GM23338 (cell line): ENCODE results near the gene FYN. TPM values are rescaled to one million over a fixed set of nuclear protein-coding genes. Genes with fewer than 3 reads are reported as not detected.

Experiments
- ATAC-seq: fragments of 200-7000 bp; cut with Tn5 transposase; 3 replicates; pipeline ENCODE4 v1.9.1; 2020
- DNase-seq: peaks from one replicate; pipeline ENCODE4 v3.0.0-alpha.2; 2015; ENCODE audit warnings: low spot score
- H2AFZ ChIP-seq: fragments of 200-600 bp; sonication (generic); 2 replicates; pipeline ENCODE4 v1.8.0; 2016; ENCODE audit warnings: antibody characterized with exemption, mild to moderate bottlenecking, moderate library complexity
- H3F3A ChIP-seq: fragments of 200-600 bp; sonication (generic); replicated peaks from 2 replicates; pipeline ENCODE4 v1.8.0; 2017; ENCODE audit warnings: antibody characterized with exemption, mixed run types, low read depth
- H3K27ac ChIP-seq: fragments of 200-600 bp; sonication (generic); 2 replicates; pipeline ENCODE4 v1.6.1; 2016; ENCODE audit warnings: low read depth
- H3K27me3 ChIP-seq: fragments of 200-600 bp; sonication (generic); 2 replicates; pipeline ENCODE4 v1.8.0; 2016; ENCODE audit warnings: mild to moderate bottlenecking, mixed run types, moderate library complexity; ENCODE audit not compliant: insufficient read depth
- H3K36me3 ChIP-seq: fragments of 200-600 bp; sonication (generic); 2 replicates; pipeline ENCODE4 v1.8.0; 2016; ENCODE audit warnings: mild to moderate bottlenecking; ENCODE audit not compliant: insufficient read depth
- H3K4me1 ChIP-seq: fragments of 200-600 bp; sonication (generic); 2 replicates; pipeline ENCODE4 v1.8.0; 2016; ENCODE audit warnings: mild to moderate bottlenecking, moderate library complexity; ENCODE audit not compliant: insufficient read depth
- H3K4me2 ChIP-seq: fragments of 200-600 bp; sonication (generic); 2 replicates; pipeline ENCODE4 v1.7.1; 2017; ENCODE audit warnings: mixed run types
- H3K4me3 ChIP-seq: fragments of 200-600 bp; sonication (generic); 2 replicates; pipeline ENCODE4 v1.6.1; 2016; ENCODE audit warnings: mixed run types
- H3K79me2 ChIP-seq: fragments of 200-600 bp; sonication (generic); replicated peaks from 2 replicates; pipeline ENCODE4 v1.8.0; 2017; ENCODE audit warnings: mild to moderate bottlenecking; ENCODE audit not compliant: insufficient read depth
- H3K9me2 ChIP-seq: fragments of 200-600 bp; sonication (generic); 2 replicates; pipeline ENCODE4 v1.8.0; 2017; ENCODE audit not compliant: insufficient read depth
- H4K20me1 ChIP-seq: fragments of 200-600 bp; sonication (generic); replicated peaks from 2 replicates; pipeline ENCODE4 v1.8.0; 2017; ENCODE audit warnings: mild to moderate bottlenecking; ENCODE audit not compliant: insufficient read depth
- H3K27ac Mint-ChIP-seq: 2 replicates; pipeline ENCODE4 v1.8.0; 2020; ENCODE audit warnings: inconsistent platforms, mild to moderate bottlenecking, moderate library complexity, mixed read lengths
- H3K27me3 Mint-ChIP-seq: 3 replicates; pipeline ENCODE4 v1.8.0; 2022; ENCODE audit warnings: low read depth, mild to moderate bottlenecking, moderate library complexity, mixed read lengths, inconsistent platforms; ENCODE audit not compliant: insufficient read depth, poor library complexity
- H3K36me3 Mint-ChIP-seq: 3 replicates; pipeline ENCODE4 v1.8.0; 2021; ENCODE audit warnings: low read depth, mild to moderate bottlenecking, inconsistent platforms, moderate library complexity, mixed read lengths
- H3K4me1 Mint-ChIP-seq: 3 replicates; pipeline ENCODE4 v1.8.0; 2020; ENCODE audit warnings: mild to moderate bottlenecking, inconsistent platforms, mixed read lengths
- H3K4me3 Mint-ChIP-seq: 3 replicates; pipeline ENCODE4 v1.8.0; 2021; ENCODE audit warnings: moderate library complexity, mild to moderate bottlenecking, inconsistent platforms, mixed read lengths
- H3K9me3 Mint-ChIP-seq: 3 replicates; pipeline ENCODE4 v1.8.0; 2020; ENCODE audit warnings: moderate library complexity, mild to moderate bottlenecking, inconsistent platforms, mixed read lengths
- EZH2 ChIP-seq: fragments of 200-600 bp; sonication (generic); IDR thresholded peaks from one replicate; pipeline ENCODE4 v1.8.0; 2017; ENCODE audit warnings: antibody characterized with exemption, mild to moderate bottlenecking, low read depth; ENCODE audit not compliant: unreplicated experiment
- EZH2phosphoT487 ChIP-seq: fragments of 200-600 bp; sonication (generic); IDR thresholded peaks from one replicate; pipeline ENCODE4 v1.8.1; 2018; ENCODE audit warnings: antibody characterized with exemption; ENCODE audit not compliant: unreplicated experiment
- POLR2AphosphoS5 ChIP-seq: IDR thresholded peaks from 2 replicates; pipeline ENCODE4 v1.6.1; 2016; ENCODE audit warnings: antibody characterized with exemption, low read depth
- STAT1 ChIP-seq: IDR thresholded peaks from one replicate; pipeline ENCODE4 v1.6.1; 2016; ENCODE audit warnings: antibody characterized with exemption; ENCODE audit not compliant: unreplicated experiment
- ZNF114 ChIP-seq: fragments of 250-450 bp; sonication (Bioruptor Pico); IDR thresholded peaks from 2 replicates; pipeline ENCODE4 v1.5.0; 2020; ENCODE audit warnings: mild to moderate bottlenecking, moderate library complexity
- polyA plus RNA-seq: library from polyadenylated mRNA; unstranded; fragments of >200 nt; fragmentation: Nextera tagmentation; extraction: Ambion mirVana; gene quantifications from 2 replicates; pipeline ENCODE4 v1.2.1, GENCODE V29; 2016
- total RNA-seq: library from RNA; depleted of rRNA; stranded (reverse); fragments of >200 nt; shearing (Covaris generic); gene quantifications from 2 replicates; pipeline ENCODE4 v1.2.3, GENCODE V29; 2014
- TF ChIP-seq, protein P1 (sequence below): IDR thresholded peaks from 2 replicates; pipeline ENCODE4 v1.6.1; 2016; ENCODE audit warnings: antibody characterized with exemption
- TF ChIP-seq, protein P2 (sequence below), 2 experiments: fragments of 200-600 bp in 1 of 2; sonication (generic) in 1 of 2; conservative IDR thresholded peaks; 2 replicates each; pipeline versions ENCODE4 v1.5.1 to v1.6.1; 2016 to 2017; ENCODE audit warnings: antibody characterized with exemption in 2 of 2, low read depth in 2 of 2, mild to moderate bottlenecking in 2 of 2, moderate library complexity in 1 of 2
- TF ChIP-seq, protein P3 (sequence below): fragments of 250-450 bp; sonication (Bioruptor Pico); IDR thresholded peaks from 2 replicates; pipeline ENCODE4 v1.5.0; 2020; ENCODE audit warnings: mild to moderate bottlenecking, moderate library complexity

FYN gene
- total and polyA plus RNA-seq, 2 experiments from 2014 or later, result 46.8 to 143 TPM

DNA sequence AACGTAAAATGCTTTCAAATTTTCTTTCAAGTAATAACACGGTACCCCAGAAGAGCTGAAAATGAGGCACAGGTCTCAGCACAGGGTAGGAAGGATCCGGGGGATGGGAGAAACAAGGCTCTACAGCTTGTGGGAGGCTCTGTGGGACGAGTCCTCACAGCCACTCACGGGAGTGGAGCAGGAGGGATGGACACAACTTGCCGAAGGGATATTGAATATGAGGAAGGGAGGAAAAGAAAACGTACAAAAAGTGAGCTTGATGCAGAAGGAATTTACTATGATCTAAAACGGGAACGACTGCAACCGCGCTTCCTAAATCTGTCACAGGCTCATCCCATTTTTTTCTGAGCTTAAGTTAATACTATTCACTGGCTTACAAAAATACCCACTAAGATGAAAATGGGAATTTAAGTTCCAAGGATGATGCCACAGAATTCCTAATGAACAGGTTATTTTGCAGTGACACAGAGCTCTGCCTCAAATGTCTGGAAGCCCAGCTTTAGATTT lies 72.9 kb downstream of the FYN start (continued):
- TF ChIP-seq, protein P1, sequence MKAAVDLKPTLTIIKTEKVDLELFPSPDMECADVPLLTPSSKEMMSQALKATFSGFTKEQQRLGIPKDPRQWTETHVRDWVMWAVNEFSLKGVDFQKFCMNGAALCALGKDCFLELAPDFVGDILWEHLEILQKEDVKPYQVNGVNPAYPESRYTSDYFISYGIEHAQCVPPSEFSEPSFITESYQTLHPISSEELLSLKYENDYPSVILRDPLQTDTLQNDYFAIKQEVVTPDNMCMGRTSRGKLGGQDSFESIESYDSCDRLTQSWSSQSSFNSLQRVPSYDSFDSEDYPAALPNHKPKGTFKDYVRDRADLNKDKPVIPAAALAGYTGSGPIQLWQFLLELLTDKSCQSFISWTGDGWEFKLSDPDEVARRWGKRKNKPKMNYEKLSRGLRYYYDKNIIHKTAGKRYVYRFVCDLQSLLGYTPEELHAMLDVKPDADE, result no peak

DNA sequence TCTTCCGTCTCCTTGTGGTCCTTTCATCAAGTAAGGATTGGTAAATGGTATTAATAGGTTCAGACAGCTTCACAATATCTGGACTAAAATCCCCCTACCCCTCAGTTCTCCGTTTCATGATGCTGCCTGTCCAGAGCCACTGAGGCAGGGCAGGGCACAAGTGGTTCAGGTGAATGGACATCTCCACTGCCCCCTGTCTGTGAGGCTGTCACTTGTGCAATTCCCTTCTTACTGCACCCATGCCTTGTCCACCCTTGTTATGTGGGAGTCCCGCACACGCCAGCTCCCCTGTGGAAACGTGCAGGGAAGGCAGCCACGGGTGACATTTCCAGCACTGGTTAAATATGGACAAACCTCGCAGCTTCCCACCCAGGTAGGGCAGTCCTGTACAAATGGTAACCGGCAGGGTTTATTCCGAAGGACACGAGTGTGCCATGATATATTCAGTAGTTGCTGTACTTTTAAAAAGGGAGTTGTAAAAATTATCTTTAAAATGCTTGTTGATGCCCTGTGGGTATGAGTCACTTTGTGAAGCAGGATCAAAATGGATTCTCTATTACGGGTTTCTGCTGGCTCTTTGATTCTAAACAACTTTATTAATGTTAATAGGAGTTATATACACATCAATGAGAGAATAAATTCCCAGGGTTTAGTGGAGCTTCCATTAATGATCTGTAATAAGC lies 73.5 kb downstream of the FYN start:
- no peaks in the 10 kb centered on the region for H3K9me2 ChIP-seq
- H3K4me1 Mint-ChIP-seq, result peaks cover 37% of the 10 kb centered on the region
- H3K9me3 Mint-ChIP-seq, result no peaks in the 10 kb centered on the region; the same call in 2 of the 3 replicates
- no peaks in the 10 kb centered on the region for H3K36me3 ChIP-seq
- H4K20me1 ChIP-seq, result peaks cover 10% of the 10 kb centered on the region; the same call in 1 of the 2 replicates
- no peak for DNase-seq
- no peaks in the 10 kb centered on the region for H3K27me3 ChIP-seq
- no peaks in the 10 kb centered on the region for H3F3A ChIP-seq
- no peaks in the 10 kb centered on the region for H3K36me3 Mint-ChIP-seq
- no peak overlapping the region for H3K4me3 ChIP-seq
- H3K27me3 Mint-ChIP-seq, result peaks cover 7% of the 10 kb centered on the region
- H3K4me1 ChIP-seq, result peaks cover 23% of the 10 kb centered on the region; the same call in 1 of the 2 replicates
- H3K79me2 ChIP-seq, result peaks cover 39% of the 10 kb centered on the region
- H3K4me2 ChIP-seq, result 0 out of 2 replicates have a peak overlapping the region, but pooled peaks have one; percentile 35
- H3K27ac Mint-ChIP-seq, result no peak overlapping the region; the same call in 1 of the 2 replicates
- TF ChIP-seq EZH2phosphoT487, result no peak
- no peak for TF ChIP-seq STAT1
- TF ChIP-seq, protein P2, sequence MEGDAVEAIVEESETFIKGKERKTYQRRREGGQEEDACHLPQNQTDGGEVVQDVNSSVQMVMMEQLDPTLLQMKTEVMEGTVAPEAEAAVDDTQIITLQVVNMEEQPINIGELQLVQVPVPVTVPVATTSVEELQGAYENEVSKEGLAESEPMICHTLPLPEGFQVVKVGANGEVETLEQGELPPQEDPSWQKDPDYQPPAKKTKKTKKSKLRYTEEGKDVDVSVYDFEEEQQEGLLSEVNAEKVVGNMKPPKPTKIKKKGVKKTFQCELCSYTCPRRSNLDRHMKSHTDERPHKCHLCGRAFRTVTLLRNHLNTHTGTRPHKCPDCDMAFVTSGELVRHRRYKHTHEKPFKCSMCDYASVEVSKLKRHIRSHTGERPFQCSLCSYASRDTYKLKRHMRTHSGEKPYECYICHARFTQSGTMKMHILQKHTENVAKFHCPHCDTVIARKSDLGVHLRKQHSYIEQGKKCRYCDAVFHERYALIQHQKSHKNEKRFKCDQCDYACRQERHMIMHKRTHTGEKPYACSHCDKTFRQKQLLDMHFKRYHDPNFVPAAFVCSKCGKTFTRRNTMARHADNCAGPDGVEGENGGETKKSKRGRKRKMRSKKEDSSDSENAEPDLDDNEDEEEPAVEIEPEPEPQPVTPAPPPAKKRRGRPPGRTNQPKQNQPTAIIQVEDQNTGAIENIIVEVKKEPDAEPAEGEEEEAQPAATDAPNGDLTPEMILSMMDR (conservative IDR thresholded peaks at IDR 0.05; ENCODE audit: low read depth in 2 of 2), result peak; percentile 47 to 66
- TF ChIP-seq, protein P1, result no peak
- no peak for TF ChIP-seq EZH2
- no peak for TF ChIP-seq ZNF114 (CRISPR knock-in tag)
- TF ChIP-seq POLR2AphosphoS5, result no peak
- TF ChIP-seq, protein P3, sequence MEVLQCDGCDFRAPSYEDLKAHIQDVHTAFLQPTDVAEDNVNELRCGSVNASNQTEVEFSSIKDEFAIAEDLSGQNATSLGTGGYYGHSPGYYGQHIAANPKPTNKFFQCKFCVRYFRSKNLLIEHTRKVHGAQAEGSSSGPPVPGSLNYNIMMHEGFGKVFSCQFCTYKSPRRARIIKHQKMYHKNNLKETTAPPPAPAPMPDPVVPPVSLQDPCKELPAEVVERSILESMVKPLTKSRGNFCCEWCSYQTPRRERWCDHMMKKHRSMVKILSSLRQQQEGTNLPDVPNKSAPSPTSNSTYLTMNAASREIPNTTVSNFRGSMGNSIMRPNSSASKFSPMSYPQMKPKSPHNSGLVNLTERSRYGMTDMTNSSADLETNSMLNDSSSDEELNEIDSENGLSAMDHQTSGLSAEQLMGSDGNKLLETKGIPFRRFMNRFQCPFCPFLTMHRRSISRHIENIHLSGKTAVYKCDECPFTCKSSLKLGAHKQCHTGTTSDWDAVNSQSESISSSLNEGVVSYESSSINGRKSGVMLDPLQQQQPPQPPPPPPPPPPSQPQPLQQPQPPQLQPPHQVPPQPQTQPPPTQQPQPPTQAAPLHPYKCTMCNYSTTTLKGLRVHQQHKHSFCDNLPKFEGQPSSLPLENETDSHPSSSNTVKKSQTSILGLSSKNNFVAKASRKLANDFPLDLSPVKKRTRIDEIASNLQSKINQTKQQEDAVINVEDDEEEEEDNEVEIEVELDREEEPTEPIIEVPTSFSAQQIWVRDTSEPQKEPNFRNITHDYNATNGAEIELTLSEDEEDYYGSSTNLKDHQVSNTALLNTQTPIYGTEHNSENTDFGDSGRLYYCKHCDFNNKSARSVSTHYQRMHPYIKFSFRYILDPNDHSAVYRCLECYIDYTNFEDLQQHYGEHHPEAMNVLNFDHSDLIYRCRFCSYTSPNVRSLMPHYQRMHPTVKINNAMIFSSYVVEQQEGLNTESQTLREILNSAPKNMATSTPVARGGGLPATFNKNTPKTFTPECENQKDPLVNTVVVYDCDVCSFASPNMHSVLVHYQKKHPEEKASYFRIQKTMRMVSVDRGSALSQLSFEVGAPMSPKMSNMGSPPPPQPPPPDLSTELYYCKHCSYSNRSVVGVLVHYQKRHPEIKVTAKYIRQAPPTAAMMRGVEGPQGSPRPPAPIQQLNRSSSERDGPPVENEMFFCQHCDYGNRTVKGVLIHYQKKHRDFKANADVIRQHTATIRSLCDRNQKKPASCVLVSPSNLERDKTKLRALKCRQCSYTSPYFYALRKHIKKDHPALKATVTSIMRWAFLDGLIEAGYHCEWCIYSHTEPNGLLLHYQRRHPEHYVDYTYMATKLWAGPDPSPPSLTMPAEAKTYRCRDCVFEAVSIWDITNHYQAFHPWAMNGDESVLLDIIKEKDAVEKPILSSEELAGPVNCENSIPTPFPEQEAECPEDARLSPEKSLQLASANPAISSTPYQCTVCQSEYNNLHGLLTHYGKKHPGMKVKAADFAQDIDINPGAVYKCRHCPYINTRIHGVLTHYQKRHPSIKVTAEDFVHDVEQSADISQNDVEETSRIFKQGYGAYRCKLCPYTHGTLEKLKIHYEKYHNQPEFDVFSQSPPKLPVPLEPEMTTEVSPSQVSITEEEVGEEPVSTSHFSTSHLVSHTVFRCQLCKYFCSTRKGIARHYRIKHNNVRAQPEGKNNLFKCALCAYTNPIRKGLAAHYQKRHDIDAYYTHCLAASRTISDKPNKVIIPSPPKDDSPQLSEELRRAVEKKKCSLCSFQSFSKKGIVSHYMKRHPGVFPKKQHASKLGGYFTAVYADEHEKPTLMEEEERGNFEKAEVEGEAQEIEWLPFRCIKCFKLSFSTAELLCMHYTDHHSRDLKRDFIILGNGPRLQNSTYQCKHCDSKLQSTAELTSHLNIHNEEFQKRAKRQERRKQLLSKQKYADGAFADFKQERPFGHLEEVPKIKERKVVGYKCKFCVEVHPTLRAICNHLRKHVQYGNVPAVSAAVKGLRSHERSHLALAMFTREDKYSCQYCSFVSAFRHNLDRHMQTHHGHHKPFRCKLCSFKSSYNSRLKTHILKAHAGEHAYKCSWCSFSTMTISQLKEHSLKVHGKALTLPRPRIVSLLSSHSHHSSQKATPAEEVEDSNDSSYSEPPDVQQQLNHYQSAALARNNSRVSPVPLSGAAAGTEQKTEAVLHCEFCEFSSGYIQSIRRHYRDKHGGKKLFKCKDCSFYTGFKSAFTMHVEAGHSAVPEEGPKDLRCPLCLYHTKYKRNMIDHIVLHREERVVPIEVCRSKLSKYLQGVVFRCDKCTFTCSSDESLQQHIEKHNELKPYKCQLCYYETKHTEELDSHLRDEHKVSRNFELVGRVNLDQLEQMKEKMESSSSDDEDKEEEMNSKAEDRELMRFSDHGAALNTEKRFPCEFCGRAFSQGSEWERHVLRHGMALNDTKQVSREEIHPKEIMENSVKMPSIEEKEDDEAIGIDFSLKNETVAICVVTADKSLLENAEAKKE (CRISPR knock-in tag), result no peak
- H3K4me3 Mint-ChIP-seq, result no peak overlapping the region
- no peak overlapping the region for H2AFZ ChIP-seq
- no peak overlapping the region for H3K27ac ChIP-seq
- peak; percentile 62 for ATAC-seq
